HG03571 (cell line): ENCODE measurements around the gene MARCHF11.

Experiments used
- ATAC-seq: cut with Tn5 transposase; IDR thresholded peaks from one replicate; pipeline ENCODE4 v1.9.1; 2021; ENCODE audit not compliant: unreplicated experiment

MARCHF11 gene

DNA sequence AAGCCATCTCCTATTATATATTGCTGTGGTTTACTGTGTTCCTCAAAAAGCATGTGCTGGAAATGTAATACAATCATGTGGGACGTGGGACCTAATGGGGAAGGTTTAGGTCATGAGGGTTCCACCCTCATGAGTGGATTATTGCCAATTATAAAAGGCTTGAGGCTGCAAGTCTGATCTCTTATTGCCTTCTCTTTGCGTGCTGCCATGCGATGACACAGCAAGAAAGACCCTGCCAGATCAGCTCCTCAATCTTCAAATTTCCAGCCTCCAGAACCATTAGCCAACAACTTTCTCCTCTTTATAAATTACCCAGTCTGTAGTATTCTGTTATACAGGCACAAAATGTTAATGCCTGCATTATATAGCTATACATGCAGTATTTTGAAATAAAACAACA lies 45.4 kb downstream of the MARCHF11 start:
- no peak for ATAC-seq

GRCh38 chr5:16131878-16132277 lies 47.7 kb downstream of the MARCHF11 start:
- ATAC-seq = no peak

DNA sequence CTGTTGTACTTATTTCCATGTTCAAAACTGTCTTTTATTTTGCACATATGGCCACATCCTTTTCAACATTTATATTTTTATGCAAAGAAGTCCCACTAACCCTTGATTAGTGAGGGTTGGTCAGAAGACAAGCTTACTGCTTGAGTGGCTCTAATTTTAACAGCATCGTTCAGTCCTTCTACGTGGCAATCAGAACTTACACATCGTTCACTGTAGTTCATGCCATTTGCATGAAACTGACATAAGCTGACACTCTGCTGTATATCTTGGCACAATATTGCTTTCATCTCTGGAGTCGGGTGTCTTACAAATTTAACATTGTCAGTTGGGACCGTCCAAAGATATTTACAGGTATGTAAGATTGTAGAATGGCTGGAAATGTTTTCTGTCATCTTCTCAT lies 50.6 kb downstream of the MARCHF11 start:
- no peak for ATAC-seq

GRCh38 chr5:16127865-16128544 lies 51.6 kb downstream of the MARCHF11 start:
- ATAC-seq = no peak

DNA sequence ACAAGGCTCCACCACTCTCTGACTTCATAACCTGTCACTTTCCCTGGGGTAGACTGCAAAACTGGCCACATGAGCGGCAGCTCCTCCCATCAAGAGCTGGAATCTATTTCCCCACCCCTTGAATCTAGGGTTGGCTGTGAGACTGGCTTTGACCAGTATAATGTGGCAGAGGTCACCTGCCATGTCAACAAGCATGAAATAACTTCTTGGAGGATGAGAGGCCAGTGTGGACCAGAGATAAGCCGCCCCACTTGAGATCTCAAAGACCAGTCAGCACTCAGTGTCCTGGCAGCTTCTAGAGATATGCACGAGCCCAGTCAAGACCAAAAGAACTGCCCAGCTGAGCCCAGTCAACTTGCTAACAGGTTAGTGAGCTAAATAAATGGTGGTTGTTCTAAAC lies 59.0 kb downstream of the MARCHF11 start:
- ATAC-seq = no peak

DNA sequence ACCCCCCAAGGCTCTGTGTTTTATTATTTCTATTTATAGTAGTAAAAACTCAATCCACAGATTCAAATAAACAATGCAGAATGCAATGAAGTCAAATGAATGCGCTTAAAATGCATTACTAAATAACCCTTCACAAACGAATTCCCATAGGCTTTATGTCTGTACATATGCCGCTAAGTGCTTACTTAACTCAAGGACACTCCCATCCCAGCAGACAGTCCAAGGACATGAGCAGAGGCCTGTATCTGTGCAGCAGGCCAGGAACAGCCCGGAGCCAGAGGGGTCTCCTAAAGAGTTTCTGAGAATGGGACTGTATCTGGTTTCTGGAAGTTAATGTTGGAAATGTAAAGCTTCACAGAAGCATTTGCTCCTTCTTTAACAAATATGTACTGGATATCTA lies 59.8 kb downstream of the MARCHF11 start:
- no peak for ATAC-seq

- no peak for ATAC-seq
These were observed 64.5 kb downstream of the MARCHF11 start for GRCh38 chr5:16115140-16115539.

- no peak for ATAC-seq
These were observed 71.2 kb downstream of the MARCHF11 start for GRCh38 chr5:16108418-16108817.

GRCh38 chr5:16104961-16105360 lies 74.6 kb downstream of the MARCHF11 start:
- no peak for ATAC-seq

DNA sequence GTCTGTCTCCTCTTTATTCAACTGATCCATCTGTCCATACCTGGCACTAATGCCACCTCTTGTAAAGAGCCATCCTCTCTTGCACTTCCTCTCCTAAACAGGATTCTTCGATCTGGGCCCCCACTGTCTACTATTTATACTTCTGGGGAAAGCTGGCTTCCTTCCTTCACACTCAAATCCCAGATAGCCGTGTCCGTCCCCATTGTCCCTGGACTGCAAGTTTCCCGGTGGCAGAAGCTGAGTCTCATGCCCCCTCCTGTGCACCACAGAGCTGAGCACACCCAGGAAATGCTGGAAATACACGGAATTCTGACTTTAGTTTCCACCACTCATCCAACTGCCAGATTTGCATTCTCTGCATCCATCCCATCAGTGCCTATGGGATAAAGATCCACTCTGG lies 84.0 kb downstream of the MARCHF11 start:
- no peak for ATAC-seq

- ATAC-seq = no peak
These were observed 89.3 kb downstream of the MARCHF11 start for GRCh38 chr5:16090270-16090669.

- ATAC-seq = no peak
These were observed 96.6 kb downstream of the MARCHF11 start for GRCh38 chr5:16082982-16083381.

- no peak for ATAC-seq
These were observed 97.5 kb downstream of the MARCHF11 start for GRCh38 chr5:16082053-16082452.

- ATAC-seq = no peak
These were observed 98.1 kb downstream of the MARCHF11 start for GRCh38 chr5:16081376-16081955.

- ATAC-seq = no peak
These were observed 102.9 kb downstream of the MARCHF11 start for GRCh38 chr5:16076657-16077056.

- no peak for ATAC-seq
These were observed 105.2 kb downstream of the MARCHF11 start for GRCh38 chr5:16074358-16074757.

GRCh38 chr5:16072616-16073015 lies 107.0 kb downstream of the MARCHF11 start:
- ATAC-seq = no peak

GRCh38 chr5:16067415-16067814 lies 112.2 kb downstream of the MARCHF11 start:
- ATAC-seq = peak; percentile 53

DNA sequence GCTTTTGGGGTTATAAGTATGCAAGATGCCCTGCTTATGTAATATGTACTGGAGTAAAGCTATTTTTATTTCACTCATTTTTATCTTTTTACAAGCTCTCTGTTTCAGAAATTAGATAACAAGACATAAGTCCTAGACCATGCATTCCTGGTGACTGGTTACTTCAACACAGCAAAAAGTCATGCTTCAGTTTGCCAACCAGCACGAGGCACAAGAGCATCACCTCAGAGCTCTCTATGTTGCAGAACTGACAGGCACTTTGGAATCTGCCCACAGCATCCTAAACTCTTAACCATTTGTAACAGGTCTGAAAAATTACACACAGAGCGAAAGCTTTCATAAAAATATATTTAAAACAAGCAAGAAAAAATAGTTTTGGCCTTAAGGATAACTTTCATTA lies 112.8 kb downstream of the MARCHF11 start:
- ATAC-seq = no peak

GRCh38 chr5:16066320-16066719 lies 113.3 kb downstream of the MARCHF11 start:
- ATAC-seq = no peak

DNA sequence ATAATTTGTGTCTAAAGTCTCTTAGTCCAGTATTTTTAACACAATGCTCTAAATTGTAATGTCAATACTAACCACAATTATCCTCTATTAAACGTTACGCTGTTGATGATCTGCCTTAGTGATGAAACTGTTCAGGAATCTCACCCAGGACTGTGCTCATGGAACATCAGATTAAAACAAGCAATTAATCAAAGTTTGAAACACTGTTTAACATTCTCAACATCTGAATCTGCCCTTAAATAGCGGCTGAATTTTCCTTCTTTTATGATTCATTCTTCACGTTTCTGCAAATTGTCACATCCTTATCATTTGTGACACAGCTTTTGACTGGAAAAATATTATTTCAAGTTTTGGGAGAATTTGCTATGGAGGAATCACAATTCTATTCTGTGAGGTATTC lies 113.8 kb downstream of the MARCHF11 start:
- ATAC-seq = no peak

DNA sequence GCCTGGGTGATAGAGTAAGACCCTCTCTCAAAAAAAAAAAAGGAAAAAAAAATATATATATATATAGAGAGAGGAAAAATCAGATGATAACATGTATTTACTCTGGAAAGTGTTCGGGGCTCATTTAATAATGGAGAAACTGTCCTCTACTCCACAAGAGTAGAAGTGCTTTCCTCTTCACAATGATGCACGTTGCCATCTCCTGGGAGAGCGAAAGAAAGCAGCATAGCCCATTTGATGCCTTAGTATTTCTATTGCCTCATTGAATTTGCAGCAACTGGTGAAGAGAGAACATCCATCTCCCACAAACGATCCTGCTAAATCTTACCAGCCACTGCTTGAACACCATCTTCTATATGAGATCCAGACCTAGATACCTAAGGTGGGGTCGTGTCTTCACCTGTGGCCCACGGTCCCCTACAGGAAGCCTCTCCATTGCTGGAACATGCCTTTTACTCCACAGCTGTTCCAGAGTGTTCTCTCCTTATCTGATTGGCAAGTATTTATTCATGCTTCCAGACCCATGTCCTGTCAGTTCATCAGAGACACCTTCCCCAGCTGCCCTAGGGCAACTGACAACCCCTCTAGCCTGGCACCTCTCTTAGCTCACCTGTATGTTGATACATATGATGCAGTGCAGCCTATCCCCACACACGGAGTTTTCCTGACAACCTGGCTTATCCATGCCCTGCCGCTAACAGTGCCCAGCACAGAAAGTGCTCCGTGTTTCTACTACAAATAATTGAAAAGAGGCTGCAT lies 115.3 kb downstream of the MARCHF11 start:
- ATAC-seq = no peak
